Measurements from ENCODE around the gene NADK.

The NADK gene

DNA sequence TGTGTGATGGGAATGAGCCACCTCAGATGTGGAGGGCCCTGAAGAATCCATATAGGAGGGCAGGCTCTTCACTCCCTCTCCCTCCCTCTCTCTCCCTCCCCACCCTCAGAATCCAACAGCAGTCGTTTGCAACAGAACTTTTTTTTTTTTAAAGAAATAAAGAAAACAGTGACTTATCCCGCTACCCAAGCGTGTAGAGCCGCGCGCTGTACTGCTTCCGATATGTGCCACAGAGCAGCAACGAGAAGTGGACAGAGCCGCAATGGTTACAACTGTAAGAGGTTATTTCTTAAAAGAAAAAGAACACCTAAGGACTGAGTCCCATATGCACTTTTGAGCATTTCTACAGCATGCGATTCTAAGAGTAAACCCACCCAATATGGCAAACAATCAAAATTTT, 7.4 kb upstream of the NADK start:
- no peak for DNase-seq

DNA sequence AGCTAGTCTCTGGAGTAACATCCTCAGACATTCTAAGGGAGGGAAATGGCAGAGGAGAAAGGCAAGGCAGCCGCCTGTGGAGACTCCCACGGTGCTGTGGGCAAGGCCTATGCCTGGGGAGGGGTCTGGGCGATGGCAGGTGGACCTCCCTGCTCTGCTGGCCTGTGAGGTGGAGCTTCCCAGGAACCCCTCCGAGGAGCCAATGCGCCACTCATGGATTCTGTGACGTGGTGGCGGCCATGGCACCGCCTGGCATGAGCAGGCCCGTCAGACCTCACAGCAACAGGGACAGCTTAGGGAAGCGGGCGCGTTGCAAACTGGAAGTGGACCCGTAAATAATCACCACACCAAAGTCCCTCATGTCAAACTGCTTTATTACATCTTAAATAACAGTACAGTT, 6.7 kb upstream of the NADK start:
- DNase-seq, result no peak

DNA sequence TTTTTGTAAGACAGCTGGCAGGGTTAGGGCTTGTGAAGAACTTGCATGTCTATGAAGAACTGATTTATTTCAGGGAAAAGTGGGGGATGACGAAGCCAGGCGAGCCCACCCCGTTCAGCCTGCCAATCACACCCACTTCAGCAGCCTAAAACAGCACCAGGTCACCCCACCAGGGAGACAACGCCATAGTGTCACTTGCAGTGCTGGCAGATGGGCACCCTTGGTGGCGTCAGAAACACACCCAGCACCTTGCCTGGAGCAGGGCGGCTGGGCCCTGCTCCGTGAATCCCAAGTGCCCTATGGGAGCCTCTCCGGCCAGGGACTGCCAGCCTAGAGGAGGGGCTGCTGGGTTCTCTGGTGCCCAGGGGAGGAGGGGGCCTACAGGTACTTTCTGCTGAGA, 5.0 kb upstream of the NADK start:
- no peak for DNase-seq

GRCh38 chr1:1782399-1783221, 4.3 kb upstream of the NADK start:
- peak in 1 of 2 donors; percentile 76 for DNase-seq

DNA sequence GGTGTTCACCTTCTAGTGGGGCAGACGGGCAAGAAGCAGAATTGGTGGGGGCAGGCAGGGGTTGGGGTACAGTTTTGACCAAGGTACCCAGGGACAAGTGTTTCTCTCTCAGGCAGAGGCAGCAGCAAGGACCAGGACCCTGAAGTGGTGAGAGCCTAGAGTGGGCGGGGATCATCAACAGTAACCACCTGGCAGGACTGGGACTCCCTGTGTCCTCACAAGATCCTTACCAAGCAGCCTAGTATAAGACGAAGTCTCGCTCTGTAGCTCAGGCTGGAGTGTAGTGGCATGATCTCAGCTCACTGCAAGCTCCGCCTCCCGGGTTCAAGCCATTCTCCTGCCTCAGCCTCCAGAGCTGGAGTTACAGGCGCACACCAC, 3.2 kb upstream of the NADK start:
- DNase-seq, result no peak

DNA sequence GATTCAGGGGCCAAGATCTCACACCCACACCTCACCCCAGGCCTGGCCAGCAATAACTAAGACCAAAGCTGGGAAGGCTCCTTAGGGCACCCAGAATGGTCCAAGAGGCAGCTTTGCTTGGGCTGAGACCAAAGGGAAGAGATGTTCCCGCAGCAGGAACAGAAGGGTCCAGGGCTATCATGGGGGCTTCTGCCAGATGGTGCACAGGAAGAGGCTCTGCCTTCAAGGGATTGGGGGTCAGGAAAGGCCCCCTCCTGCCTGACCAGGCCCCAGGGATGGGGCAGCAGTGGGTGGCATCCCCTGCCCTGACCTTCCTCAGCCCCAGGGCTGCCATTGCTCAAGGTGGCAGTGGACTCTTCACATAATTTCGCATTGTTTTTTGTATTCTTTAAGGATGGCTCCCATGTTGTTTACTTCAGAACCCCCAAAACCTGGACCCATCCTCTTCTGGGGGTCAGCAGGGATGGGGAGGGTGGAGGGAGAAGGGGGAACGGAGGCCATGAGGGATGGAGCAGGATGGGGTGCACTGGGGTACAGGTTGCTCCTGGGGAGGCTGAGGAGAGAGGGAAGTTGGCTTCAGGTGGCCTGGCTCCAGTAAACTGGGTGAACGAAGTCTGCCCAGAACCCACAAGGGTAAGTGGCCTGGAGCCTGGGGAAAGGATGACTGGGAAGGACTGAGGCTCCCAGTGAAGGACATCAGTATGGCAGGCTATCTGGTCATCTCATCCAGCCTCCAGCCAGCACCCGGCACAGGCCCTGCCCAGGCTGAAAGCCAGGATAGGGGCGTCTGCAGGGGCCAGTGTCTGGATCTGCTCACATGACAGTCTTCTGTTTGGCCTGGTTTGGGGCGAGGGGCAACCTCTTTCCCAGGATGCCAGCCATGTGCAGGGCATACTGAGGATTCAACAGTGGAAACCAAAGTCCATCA, 2.6 kb upstream of the NADK start:
- DNase-seq, result no peak

- peak; percentile 60 to 65 for DNase-seq
Measured at GRCh38 chr1:1779691-1780597, 1.7 kb upstream of the NADK start.

- DNase-seq, result no peak
Measured at GRCh38 chr1:1779320-1779675, 1.0 kb upstream of the NADK start.

GRCh38 chr1:1778663-1779319, 521 bp upstream of the NADK start:
- DNase-seq, result peak in 1 of 2 donors; percentile 65

- no peak for DNase-seq
Measured at GRCh38 chr1:1777583-1777899, 729 bp downstream of the NADK start.

DNA sequence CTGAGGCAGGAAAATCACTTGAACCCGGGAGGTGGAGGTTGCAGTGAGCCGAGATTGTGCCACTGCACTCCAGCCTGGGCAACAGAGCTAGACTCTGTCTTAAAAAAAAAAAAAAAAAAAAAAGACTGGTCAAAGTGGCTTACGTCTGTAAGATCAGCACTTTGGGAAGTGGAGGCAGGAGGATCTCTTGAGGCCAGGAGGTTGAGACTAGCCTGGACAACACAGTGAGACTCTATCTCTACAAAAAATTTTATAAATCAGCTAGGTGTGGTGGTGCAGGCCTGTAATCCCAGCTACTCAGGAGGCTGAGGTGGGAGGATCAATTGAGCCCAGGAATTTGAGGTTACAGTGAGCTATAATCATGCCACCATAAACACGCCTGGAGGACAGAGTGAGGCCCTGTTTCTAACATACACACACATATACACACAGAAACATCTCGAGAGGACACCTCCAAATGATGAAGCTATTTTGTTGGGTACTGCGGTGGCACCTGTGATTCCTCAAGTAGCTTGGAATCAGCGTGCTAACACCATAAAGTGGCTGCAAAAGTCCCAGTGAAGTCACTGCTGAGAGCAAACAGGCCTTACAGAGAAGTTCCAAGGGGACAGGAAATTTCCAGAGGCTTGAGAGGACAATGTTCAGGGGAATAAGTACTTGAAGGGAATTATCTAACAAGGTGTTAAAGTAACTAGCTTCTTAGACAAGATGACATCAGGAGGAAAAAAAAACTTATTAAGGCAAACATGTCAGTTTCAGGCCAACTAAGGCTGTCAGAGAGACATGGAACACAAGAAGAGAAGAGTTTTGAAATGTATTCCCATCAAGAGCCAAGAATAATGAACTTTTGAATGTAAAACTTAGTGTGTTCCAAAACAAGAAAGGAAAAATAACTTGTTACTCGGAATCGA, 1.3 kb downstream of the NADK start:
- no peak for DNase-seq

- DNase-seq, result peak in 1 of 2 donors; percentile 49
Measured at GRCh38 chr1:1775327-1776226, 2.7 kb downstream of the NADK start.

DNA sequence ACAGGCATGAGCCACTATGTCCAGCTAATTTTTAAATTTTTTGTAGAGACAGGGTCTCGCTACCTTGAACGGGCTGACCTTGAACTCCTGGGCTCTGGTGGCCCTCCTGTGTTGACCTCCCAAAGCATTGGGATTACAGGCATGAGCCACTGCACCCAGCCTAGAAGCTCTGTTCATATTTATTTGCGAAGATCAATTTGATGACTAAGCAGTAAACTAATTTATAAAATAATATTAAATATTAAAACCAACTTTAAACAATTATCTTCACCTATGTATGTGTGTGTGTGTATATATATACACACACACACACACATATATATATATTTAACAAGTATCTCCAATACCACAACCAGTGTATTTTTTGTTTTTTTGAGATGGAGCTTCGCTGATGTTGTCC, 4.4 kb downstream of the NADK start:
- DNase-seq, result no peak

DNA sequence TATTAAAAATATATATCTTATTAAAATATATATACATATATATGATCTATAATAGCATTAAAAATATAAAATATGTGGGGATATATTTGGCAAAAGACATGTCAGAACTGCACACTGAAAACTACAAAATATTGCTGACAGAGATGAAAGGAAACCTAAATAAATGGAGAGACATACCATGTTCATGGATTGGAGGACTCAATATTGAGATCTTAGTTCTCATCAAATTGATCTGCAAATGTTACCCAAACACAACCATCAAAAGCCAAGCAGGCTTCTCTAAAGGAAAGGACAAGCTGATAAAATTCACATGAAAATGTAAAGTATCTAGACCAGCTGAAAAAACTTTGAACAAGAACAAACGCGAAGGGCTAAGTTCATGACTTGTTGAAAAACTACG, 7.2 kb downstream of the NADK start:
- DNase-seq, result no peak

GRCh38 chr1:1770102-1770501, 8.2 kb downstream of the NADK start:
- DNase-seq, result no peak

DNA sequence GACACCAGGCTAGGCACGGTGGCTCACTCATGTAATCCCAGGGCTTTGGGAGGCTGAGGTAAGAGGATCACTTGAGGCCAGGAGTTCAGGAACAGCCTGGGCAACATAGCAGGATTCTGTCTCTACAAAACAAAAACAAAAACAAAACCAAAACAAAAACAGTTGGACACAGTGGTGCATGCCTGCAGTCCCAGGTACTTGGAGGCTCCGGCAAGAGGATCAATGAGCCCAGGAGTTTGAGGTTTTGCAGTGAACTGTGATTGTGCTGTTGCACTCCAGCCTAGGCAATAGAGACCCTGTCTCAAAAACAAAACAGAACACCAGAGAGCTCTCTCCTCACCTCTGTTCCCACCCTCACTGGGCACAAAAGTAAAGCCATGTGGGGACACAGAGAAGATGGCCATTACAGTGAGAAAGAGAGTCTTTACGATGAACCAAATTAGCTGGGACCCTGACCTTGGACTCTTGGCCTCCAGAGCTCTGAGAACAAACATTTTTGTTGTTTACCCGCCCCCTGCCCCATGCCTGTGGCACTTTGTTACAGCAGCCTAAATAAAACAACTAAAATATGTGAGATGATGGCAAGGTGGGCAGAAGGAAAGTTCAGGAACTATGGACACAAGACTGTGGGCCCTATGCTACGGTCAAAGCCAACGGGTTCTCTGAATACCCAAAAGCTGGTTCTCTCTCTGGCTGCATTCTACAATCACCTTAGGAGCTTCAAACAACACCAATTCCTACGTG, 9.8 kb downstream of the NADK start:
- no peak for DNase-seq

DNA sequence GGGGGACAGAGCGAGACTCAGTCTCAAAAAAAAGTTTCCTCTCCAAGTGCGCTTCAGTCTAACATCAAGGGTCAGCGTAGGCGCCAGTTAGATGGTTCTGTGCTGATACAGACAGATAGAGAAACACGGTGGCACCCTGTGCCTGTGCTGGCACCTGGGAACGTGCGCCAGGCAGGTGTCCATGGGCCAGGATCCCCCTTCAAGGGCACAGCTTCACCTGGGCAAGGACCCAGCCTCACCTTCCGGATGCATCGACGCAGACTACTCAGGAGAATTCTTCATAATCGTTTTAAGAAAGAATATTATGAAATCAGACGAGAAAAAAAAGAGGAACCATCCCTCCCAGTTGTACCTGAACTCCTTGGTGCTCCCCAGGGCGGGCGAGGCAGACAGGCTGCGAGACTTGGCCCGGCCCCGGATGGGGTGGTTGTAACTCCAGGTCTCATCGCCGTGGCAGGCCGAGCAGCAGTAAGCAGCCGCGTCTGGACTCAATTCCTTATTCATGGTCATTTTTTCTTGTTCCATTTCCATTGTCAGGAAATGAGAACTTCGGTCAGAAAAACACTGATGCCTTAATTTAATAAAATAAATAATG, 13.3 kb downstream of the NADK start:
- DNase-seq, result no peak

- peak in 1 of 2 donors; percentile 61 for DNase-seq
Measured at GRCh38 chr1:1763657-1764621, 14.3 kb downstream of the NADK start.
